RWPE2 (cell line): ENCODE results near the gene SLK.

Experiments
- ATAC-seq: fragments of 200-7000 bp; cut with Tn5 transposase; 3 replicates; pipeline ENCODE4 v1.9.1; 2021; ENCODE audit warnings: low read depth
- DNase-seq: peaks from one replicate; pipeline ENCODE4 v3.0.0-alpha.2; 2020; ENCODE audit warnings: low spot score
- H3K27ac ChIP-seq: fragments of 450-650 bp; 2 replicates; pipeline ENCODE4 v1.5.1; 2017; ENCODE audit warnings: mild to moderate bottlenecking; ENCODE audit not compliant: poor library complexity, severe bottlenecking
- H3K27me3 ChIP-seq: fragments of 250-450 bp; sonication (Bioruptor Pico); 2 replicates; pipeline ENCODE4 v1.5.1; 2021; ENCODE audit warnings: mild to moderate bottlenecking, moderate library complexity; ENCODE audit not compliant: insufficient read depth, poor library complexity, severe bottlenecking
- H3K36me3 ChIP-seq: fragments of 250-450 bp; sonication (Bioruptor Pico); 2 replicates; pipeline ENCODE4 v1.5.1; 2020; ENCODE audit warnings: low read depth, mild to moderate bottlenecking, moderate library complexity
- H3K4me1 ChIP-seq: fragments of 250-450 bp; sonication (Bioruptor Pico); 2 replicates; pipeline ENCODE4 v1.5.1; 2021; ENCODE audit warnings: mild to moderate bottlenecking, moderate library complexity; ENCODE audit not compliant: insufficient read depth, poor library complexity, severe bottlenecking
- H3K4me3 ChIP-seq: fragments of 250-450 bp; sonication (Bioruptor Pico); 2 replicates; pipeline ENCODE4 v1.5.1; 2021; ENCODE audit warnings: mild to moderate bottlenecking, moderate library complexity; ENCODE audit not compliant: severe bottlenecking
- H3K9me3 ChIP-seq: fragments of 250-450 bp; sonication (Bioruptor Pico); 2 replicates; pipeline ENCODE4 v1.5.1; 2021; ENCODE audit warnings: mild to moderate bottlenecking, moderate library complexity; ENCODE audit not compliant: severe bottlenecking
- TF ChIP-seq, protein P1 (sequence below): fragments of 450-650 bp; IDR thresholded peaks from one replicate; pipeline ENCODE4 v1.5.1; 2017; ENCODE audit warnings: mild to moderate bottlenecking, moderate library complexity; ENCODE audit not compliant: poor library complexity, severe bottlenecking

Gene SLK

DNA sequence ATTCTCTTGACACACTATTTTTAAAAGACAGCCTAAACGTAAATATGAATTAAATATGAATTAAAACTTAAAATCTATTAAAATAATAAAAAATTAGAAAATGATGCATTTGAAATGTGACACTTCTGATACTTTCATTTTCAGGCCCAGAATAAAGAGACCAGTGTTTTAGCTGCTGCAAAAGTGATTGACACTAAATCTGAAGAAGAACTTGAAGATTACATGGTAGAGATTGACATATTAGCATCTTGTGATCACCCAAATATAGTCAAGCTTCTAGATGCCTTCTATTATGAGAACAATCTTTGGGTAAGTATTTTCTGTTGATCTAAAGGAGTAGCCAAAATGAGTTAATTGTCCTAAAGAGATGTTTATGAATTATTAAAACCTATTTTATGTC, 23.6 kb downstream of the SLK start:
- no peak overlapping the region for H3K4me3 ChIP-seq

DNA sequence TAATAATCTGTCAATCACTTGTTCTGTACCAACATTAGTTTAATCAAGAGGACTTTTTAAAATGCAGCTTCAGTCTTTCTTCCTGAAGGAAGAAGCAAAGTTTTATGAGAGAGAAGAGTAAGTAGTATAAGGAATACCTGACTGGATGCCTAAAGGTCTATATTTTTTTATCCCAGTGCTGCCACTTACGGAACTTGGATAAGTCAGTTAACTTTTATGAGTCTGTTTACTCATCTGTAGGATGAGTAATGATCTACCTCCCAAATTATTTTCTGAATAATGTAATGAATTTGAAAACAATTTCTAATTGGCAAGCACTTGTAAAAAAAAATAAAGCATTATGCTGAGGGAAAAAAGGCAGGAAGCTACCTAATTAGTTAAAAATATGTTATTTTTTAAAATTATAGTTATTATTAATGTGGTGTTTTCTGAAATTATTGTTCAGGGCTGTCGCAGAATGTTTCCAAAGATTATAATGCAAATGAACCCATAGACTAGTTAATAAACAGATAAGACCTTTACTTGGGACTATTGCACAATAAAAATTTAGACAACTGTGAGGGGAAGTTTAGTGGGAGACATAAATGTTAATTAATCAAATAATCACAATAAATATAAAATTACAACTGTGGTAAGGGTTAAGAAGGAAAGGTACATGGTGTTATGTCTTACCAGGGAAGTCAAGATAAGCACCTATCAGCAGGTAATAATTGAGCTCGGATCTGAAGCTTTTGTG, 24.6 kb downstream of the SLK start:
- Histone ChIP-seq H3K4me3 (no peak overlapping the region), H3K9me3 (no peaks in the 10 kb centered on the region), H3K4me1 (peaks cover 4% of the 10 kb centered on the region), H3K27me3 (no peaks in the 10 kb centered on the region), H3K36me3 (peaks cover 53% of the 10 kb centered on the region), H3K27ac (no peak overlapping the region)
- no peak for DNase-seq
- TF ChIP-seq, protein P1, sequence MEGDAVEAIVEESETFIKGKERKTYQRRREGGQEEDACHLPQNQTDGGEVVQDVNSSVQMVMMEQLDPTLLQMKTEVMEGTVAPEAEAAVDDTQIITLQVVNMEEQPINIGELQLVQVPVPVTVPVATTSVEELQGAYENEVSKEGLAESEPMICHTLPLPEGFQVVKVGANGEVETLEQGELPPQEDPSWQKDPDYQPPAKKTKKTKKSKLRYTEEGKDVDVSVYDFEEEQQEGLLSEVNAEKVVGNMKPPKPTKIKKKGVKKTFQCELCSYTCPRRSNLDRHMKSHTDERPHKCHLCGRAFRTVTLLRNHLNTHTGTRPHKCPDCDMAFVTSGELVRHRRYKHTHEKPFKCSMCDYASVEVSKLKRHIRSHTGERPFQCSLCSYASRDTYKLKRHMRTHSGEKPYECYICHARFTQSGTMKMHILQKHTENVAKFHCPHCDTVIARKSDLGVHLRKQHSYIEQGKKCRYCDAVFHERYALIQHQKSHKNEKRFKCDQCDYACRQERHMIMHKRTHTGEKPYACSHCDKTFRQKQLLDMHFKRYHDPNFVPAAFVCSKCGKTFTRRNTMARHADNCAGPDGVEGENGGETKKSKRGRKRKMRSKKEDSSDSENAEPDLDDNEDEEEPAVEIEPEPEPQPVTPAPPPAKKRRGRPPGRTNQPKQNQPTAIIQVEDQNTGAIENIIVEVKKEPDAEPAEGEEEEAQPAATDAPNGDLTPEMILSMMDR = no peak
- ATAC-seq = 0 out of 3 replicates have a peak, but pooled peaks have one; percentile 44

More for the DNA sequence above, 23.6 kb downstream of the SLK start:
- Histone ChIP-seq H3K27ac (no peak overlapping the region), H3K4me1 (peaks cover 7% of the 10 kb centered on the region), H3K36me3 (peaks cover 49% of the 10 kb centered on the region), H3K9me3 (no peaks in the 10 kb centered on the region), H3K27me3 (no peaks in the 10 kb centered on the region)
- ATAC-seq (no peak), DNase-seq (no peak)
- TF ChIP-seq, protein P1 = no peak

DNA sequence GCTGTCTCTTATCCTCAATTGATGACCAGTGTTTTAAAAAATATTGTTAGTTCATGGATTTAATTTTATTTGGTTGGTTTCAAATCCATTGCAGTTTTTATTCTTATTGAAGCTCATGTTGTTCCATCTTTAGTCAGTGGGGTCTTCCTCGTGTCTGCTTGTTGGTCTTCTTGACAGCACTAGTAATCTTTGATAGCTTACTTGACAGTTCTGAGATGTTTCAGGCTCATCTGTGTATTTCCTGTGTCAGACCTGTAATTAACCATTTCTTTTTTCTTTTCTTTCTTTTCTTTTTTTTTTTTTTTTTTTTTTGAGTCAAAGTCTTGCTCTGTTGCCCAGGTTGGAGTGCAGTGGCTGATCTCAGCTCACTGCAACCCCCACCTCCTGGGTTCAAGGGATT, 28.2 kb downstream of the SLK start:
- H3K4me3 ChIP-seq = no peak overlapping the region
- H3K9me3 ChIP-seq = no peaks in the 10 kb centered on the region
- ATAC-seq = no peak
- no peak for DNase-seq
- H3K27ac ChIP-seq = no peak overlapping the region
- H3K36me3 ChIP-seq = peaks cover 88% of the 10 kb centered on the region
- TF ChIP-seq, protein P1 = no peak
- no peaks in the 10 kb centered on the region for H3K27me3 ChIP-seq
- H3K4me1 ChIP-seq = peaks cover 4% of the 10 kb centered on the region

DNA sequence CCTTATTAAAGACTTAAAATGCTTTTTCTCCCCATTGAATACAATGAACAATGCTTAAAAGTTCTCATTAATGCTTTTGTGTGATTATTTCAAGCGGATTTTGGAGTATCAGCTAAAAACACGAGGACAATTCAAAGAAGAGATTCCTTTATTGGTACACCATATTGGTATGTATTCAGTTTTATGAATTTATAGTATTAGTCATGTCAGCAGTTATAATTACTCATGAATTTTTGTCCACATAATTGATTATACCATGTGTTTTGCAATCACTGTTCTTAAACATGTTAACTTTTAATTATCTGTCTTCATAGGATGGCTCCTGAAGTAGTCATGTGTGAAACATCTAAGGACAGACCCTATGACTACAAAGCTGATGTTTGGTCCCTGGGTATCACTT, 31.9 kb downstream of the SLK start:
- no peaks in the 10 kb centered on the region for H3K4me1 ChIP-seq
- no peak for DNase-seq
- no peak for ATAC-seq
- no peaks in the 10 kb centered on the region for H3K27me3 ChIP-seq
- no peak overlapping the region for H3K27ac ChIP-seq
- no peak overlapping the region for H3K4me3 ChIP-seq
- no peaks in the 10 kb centered on the region for H3K9me3 ChIP-seq
- TF ChIP-seq, protein P1 = no peak
- H3K36me3 ChIP-seq = peaks cover 89% of the 10 kb centered on the region

DNA sequence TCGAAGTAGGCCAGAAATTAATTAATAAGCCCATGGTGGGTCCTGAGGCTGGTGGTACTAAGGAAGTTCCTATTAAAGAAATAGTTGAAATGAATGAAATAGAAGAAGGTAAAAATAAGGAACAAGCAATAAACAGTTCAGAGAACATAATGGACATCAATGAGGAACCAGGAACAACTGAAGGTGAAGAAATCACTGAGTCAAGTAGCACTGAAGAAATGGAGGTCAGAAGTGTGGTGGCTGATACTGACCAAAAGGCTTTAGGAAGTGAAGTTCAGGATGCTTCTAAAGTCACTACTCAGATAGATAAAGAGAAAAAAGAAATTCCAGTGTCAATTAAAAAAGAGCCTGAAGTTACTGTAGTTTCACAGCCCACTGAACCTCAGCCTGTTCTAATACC, 36.0 kb downstream of the SLK start:
- peaks cover 98% of the 10 kb centered on the region for H3K36me3 ChIP-seq
- ATAC-seq = no peak

More for the DNA sequence above, 36.0 kb downstream of the SLK start:
- Histone ChIP-seq H3K9me3 (no peaks in the 10 kb centered on the region), H3K27ac (no peak overlapping the region), H3K27me3 (no peaks in the 10 kb centered on the region), H3K4me1 (no peaks in the 10 kb centered on the region), H3K4me3 (no peak overlapping the region)
- no peak for DNase-seq
- TF ChIP-seq, protein P1 = no peak
